Hepatocyte (in vitro differentiated cells): ENCODE measurements around the gene GLB1L2.

Experiments
- CTCF ChIP-seq: fragments of 200-600 bp; sonication (generic); IDR thresholded peaks from 2 replicates; pipeline ENCODE4 v1.5.1; 2016; ENCODE audit warnings: antibody characterized with exemption, mild to moderate bottlenecking; ENCODE audit not compliant: poor library complexity
- EZH2 ChIP-seq: fragments of 200-600 bp; sonication (generic); IDR thresholded peaks from 2 replicates; pipeline ENCODE4 v1.6.1; 2016; ENCODE audit warnings: antibody characterized with exemption, mild to moderate bottlenecking, borderline replicate concordance
- EZH2phosphoT487 ChIP-seq: fragments of 200-600 bp; sonication (generic); IDR thresholded peaks from one replicate; pipeline ENCODE4 v1.6.1; 2018; ENCODE audit warnings: antibody characterized with exemption, mild to moderate bottlenecking, low read depth, moderate library complexity; ENCODE audit not compliant: unreplicated experiment, severe bottlenecking

GRCh38 chr11:134374171-134374570 lies 42.4 kb downstream of the GLB1L2 start:
- TF ChIP-seq CTCF (no peak), EZH2 (no peak), EZH2phosphoT487 (no peak)
